Suppressor macrophage treated with lipopolysaccharide for 4 hours (primary cell): ENCODE measurements around the gene GLI1.
A peak's percentile ranks its signal among the peaks of the same experiment; 100 is the strongest.

Source experiments
- DNase-seq: peaks from one replicate; pipeline ENCODE4 v3.0.0-alpha.2; 2020

Gene GLI1

GRCh38 chr12:57461917-57462250 lies 2.3 kb downstream of the GLI1 start:
- no peak for DNase-seq

DNA sequence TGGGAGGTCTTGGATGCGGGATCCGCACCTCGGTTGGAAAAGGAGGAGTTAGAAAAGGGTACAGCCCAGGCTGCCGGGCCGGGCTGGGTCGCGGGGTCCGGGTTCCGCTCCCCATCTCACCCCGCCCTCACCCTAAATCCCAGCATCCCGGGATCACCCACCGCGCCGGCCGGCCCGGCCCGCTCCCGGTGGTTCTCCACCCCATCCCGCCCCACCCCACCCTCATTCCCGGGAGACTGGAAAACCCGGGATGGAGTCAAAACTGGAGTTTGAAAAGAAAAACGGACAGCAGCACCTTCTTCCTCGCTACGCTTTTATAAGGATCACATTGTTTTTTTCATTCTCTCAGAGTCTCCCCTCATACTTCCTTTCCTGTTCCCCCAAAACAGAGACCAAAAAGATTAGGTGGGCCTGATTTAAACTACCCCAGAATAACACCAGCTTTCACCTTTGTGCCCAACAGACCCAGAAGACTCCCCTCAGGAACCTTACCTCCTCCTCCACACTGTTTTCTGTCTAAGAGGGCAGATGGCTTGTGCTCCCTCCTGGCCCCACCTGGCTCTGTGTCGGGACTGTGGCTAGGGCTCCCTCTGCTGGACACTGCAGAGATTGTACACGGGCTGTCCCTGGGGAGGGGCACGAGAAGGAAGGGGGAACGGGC lies 2.8 kb downstream of the GLI1 start:
- DNase-seq, result peak; percentile 85

DNA sequence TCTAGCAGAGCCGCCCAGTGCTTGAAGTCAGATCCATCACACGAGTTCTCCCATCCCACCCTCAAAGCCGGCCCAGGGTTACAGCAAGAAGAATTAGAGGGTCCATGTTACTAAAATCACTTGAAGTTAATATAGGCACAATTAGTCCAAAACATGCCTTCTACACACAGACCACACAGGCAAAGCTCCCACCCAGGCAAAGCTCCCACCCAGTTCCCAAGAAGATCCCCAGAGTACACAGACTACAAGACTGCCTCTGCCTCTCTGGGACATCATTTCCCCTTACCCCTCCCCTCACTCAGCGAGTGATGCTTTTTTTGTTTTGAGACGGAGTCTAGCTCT lies 3.3 kb downstream of the GLI1 start:
- DNase-seq, result no peak

DNA sequence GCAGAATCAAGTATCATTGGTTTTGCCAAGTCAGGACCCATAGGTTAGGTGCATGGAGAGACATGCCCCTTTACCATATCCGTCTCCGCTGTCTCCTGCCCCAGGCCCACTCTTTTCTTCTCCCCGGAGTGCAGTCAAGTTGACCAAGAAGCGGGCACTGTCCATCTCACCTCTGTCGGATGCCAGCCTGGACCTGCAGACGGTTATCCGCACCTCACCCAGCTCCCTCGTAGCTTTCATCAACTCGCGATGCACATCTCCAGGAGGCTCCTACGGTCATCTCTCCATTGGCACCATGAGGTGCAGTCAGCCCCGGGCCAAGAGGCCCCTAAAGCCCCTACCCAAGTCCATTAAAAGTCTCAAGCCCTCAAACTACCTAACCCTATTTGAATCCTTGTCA lies 5.0 kb downstream of the GLI1 start:
- DNase-seq, result no peak

- no peak for DNase-seq
Measured at GRCh38 chr12:57465030-57465746, 5.6 kb downstream of the GLI1 start.

DNA sequence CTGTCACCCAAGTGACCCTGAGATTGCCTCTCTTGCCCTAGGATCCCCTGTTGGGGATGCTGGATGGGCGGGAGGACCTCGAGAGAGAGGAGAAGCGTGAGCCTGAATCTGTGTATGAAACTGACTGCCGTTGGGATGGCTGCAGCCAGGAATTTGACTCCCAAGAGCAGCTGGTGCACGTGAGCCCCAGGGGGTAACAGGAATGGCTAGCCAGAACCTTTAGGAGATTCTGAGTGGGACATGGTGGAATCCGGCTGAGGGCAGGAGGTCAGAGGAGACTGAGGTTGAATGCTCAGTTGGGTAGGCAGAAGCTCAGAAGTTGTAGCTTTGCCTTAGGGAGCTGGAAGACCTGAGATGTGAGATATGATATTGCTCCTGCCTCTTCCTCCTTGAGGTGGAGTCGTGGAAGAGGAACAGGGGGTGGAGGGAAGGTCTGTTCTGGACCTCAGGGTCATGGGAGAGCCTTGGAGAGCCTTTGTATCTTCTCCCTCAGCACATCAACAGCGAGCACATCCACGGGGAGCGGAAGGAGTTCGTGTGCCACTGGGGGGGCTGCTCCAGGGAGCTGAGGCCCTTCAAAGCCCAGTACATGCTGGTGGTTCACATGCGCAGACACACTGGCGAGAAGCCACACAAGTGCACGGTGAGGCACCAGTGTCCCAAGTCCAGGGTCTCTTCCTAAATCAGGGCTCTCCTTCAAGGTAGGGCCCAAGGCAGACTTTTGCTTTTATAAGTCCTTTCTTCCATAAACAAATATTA lies 6.3 kb downstream of the GLI1 start:
- no peak for DNase-seq

DNA sequence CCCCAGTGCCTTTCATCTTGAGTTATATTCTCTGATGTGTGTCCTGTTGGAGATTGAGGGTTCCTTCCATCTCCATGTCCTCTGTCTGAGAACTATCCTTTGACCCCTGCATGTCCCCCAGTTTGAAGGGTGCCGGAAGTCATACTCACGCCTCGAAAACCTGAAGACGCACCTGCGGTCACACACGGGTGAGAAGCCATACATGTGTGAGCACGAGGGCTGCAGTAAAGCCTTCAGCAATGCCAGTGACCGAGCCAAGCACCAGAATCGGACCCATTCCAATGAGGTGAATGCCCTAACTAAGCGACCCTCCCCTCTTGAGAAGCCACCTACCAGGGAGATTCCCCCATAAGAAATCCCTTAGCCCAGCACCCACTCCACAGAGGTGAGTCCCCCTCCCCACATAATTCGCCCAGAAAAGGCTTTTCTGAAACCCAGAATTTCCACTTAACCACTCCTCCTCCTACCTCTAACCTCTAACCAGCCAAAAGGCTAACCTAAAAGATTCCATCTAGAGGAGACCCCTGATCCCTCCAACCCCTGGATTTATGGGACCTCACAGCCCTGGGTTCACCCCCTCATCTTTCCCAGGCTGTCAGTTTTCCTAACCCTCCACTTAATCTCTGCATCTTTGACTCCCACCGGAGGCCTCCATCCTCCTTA lies 7.8 kb downstream of the GLI1 start:
- no peak for DNase-seq

DNA sequence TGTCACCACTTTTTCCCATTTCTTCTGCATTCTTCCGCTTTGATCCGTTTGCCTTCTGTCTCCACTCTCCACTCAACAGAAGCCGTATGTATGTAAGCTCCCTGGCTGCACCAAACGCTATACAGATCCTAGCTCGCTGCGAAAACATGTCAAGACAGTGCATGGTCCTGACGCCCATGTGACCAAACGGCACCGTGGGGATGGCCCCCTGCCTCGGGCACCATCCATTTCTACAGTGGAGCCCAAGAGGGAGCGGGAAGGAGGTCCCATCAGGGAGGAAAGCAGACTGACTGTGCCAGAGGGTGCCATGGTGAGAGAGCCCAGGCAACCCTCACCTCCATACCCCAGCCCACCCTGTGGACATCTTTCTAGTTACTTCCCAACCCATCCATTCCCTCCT lies 8.3 kb downstream of the GLI1 start:
- DNase-seq, result no peak

DNA sequence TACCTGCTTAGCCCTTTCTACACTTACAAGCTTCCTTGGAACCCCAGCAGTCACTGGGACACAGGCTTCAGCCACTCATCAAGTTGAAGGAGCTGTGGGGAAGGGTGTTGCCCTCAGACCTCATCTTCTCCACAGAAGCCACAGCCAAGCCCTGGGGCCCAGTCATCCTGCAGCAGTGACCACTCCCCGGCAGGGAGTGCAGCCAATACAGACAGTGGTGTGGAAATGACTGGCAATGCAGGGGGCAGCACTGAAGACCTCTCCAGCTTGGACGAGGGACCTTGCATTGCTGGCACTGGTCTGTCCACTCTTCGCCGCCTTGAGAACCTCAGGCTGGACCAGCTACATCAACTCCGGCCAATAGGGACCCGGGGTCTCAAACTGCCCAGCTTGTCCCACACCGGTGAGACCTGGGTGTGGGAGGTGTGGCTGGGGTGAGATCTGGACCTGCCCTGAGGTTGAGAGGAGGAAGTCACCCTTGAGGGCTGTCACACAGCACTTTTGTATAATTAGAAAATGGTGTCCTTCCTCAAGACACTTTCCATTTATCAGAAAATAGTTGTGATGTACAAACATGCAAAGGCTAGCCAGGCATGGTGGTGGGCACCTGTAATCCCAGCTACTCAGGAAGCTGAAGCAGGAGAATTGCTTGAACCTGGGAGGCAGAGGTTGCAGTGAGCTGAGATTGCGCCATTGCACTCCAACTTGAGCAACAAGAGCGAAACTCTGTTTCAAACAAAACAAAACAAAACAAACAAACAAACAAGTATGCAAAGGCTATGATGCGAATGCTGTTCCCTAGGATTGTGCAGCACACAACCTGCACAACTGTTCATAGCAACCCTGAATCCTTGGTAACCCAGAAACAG lies 9.9 kb downstream of the GLI1 start:
- no peak for DNase-seq

DNA sequence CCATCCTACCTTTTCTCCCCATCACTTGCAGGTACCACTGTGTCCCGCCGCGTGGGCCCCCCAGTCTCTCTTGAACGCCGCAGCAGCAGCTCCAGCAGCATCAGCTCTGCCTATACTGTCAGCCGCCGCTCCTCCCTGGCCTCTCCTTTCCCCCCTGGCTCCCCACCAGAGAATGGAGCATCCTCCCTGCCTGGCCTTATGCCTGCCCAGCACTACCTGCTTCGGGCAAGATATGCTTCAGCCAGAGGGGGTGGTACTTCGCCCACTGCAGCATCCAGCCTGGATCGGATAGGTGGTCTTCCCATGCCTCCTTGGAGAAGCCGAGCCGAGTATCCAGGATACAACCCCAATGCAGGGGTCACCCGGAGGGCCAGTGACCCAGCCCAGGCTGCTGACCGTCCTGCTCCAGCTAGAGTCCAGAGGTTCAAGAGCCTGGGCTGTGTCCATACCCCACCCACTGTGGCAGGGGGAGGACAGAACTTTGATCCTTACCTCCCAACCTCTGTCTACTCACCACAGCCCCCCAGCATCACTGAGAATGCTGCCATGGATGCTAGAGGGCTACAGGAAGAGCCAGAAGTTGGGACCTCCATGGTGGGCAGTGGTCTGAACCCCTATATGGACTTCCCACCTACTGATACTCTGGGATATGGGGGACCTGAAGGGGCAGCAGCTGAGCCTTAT lies 10.8 kb downstream of the GLI1 start:
- no peak for DNase-seq

DNA sequence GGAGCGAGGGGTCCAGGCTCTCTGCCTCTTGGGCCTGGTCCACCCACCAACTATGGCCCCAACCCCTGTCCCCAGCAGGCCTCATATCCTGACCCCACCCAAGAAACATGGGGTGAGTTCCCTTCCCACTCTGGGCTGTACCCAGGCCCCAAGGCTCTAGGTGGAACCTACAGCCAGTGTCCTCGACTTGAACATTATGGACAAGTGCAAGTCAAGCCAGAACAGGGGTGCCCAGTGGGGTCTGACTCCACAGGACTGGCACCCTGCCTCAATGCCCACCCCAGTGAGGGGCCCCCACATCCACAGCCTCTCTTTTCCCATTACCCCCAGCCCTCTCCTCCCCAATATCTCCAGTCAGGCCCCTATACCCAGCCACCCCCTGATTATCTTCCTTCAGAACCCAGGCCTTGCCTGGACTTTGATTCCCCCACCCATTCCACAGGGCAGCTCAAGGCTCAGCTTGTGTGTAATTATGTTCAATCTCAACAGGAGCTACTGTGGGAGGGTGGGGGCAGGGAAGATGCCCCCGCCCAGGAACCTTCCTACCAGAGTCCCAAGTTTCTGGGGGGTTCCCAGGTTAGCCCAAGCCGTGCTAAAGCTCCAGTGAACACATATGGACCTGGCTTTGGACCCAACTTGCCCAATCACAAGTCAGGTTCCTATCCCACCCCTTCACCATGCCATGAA lies 11.5 kb downstream of the GLI1 start:
- DNase-seq, result no peak

DNA sequence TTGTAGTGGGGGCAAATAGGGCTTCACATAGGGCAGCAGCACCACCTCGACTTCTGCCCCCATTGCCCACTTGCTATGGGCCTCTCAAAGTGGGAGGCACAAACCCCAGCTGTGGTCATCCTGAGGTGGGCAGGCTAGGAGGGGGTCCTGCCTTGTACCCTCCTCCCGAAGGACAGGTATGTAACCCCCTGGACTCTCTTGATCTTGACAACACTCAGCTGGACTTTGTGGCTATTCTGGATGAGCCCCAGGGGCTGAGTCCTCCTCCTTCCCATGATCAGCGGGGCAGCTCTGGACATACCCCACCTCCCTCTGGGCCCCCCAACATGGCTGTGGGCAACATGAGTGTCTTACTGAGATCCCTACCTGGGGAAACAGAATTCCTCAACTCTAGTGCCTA lies 12.1 kb downstream of the GLI1 start:
- no peak for DNase-seq

DNA sequence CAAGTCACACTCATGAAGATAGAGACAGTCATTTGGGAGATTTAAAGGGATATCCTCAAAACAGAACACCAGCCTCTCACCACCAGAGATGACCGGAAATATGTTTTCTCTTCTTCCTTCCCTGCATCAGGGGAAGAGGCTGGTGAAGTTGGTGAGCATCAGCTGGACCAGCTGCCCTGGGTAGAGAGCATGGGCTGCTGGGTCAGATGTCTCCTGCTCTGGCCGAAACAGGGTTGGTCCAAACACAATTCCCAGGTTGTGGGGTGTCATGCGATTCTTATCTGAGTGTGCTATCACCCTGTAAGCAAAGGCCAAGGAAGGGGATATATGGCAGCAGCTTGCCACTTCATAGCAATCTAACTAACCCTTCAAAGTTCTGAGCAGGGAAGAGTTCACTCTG lies 12.8 kb downstream of the GLI1 start:
- DNase-seq, result no peak

GRCh38 chr12:57473392-57473791 lies 13.8 kb downstream of the GLI1 start:
- no peak for DNase-seq

DNA sequence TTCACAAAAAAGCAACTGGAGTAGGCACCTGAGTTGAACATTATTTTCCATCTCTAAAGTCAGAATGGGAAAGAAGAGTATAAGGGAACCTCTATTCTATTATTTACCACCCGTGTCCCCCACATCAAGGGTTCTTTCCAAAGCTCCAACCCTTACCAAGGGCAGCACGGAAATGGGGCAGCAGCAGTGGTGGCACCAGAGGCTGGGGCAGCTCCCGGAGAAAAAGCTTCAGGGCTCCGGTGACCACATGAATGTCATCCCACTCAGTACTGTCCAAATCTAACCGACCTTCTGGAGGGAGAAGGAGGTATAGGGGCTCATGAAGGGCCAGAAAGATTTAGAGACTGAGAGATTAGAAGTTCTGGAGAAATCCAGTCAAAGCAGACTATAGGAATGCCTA lies 14.3 kb downstream of the GLI1 start:
- DNase-seq, result no peak

DNA sequence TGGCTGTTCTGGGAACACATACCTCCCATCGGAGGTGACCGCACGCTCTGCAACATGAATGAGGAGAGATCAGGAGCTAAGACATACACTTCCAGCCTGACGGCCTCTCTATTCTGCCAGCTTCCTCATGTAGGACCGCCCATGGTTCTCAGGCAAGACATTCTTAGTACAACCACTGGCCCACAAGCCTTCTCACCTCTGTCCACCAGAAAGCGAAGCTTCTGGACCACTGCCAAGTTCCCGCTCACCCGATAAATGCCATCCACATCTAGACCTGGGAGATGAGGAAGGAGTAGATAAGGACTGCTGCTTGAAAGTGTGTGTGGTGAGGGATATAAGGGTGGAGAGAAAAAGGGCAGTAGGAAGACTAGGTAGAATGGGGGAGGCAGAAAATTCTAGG lies 14.8 kb downstream of the GLI1 start:
- no peak for DNase-seq

DNA sequence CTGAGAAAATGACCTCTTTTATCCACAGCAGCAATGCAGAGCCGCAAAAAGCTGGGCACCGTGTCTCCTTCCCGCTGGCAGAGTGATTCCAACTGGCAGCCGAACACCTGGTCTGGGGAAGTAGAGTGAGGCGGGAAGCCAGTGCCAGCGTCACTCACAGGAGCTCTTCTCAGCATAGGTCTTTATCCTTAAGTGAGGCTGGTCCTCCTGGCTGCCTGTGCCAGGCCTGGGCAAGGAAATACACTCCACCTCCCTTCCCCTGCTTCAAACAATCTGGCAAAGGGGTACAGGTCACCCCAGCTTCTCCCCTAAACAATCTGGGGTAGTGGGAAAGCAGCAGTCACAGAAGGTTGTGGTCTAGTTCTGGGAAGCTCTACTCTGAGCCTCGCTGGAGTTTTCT lies 15.3 kb downstream of the GLI1 start:
- no peak for DNase-seq

DNA sequence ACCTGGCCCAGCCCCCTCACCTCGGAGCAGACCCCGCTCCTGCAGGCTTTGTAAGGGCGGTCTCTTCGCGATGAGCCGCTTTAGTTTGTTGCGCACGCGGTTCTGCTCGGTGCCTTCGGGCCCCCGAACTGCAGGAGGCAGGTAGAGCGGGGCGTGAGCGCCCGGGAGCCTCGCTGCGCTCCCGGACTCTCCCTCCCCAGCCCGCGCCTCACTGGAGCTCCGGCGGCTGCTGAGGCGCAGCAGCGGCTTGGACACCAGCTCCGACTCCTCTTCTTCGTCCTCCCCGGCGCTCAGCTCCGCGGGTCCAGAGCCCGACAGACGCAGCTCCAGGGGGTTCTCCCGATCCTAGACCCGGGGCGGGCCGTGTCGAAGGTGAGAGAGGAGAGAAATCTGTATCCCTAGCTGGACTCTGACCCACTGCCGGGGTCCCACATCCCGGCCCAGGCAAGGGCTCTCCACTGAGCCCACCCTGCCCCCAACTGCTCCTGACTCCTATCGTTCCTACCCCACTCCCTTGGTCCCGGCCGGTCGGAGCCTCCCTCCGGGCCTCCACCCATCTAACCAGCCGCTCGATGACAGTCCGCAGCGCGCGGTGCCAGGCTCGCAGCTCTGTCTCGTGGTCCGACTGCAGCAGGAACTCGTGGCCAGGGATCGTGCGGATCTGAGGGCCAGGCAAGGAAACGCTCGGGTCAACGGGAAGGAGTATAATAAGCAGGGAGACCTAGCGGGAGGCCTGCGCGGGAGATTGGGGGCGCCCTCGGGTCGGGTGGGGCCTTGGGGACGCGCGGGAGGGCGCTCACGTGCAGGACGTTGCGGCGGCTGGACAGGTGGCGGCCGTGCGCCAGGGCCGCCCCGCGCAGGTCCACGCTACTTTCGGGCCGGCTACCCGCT lies 15.9 kb downstream of the GLI1 start:
- DNase-seq, result no peak

- peak; percentile 61 for DNase-seq
Measured at GRCh38 chr12:57476162-57476992, 16.8 kb downstream of the GLI1 start.
